HG03095 (cell line): ENCODE measurements around the gene TCF7L1.

Source experiments
- ATAC-seq: cut with Tn5 transposase; IDR thresholded peaks from one replicate; pipeline ENCODE4 v1.9.1; 2021; ENCODE audit warnings: moderate library complexity; ENCODE audit not compliant: unreplicated experiment

Gene TCF7L1

DNA sequence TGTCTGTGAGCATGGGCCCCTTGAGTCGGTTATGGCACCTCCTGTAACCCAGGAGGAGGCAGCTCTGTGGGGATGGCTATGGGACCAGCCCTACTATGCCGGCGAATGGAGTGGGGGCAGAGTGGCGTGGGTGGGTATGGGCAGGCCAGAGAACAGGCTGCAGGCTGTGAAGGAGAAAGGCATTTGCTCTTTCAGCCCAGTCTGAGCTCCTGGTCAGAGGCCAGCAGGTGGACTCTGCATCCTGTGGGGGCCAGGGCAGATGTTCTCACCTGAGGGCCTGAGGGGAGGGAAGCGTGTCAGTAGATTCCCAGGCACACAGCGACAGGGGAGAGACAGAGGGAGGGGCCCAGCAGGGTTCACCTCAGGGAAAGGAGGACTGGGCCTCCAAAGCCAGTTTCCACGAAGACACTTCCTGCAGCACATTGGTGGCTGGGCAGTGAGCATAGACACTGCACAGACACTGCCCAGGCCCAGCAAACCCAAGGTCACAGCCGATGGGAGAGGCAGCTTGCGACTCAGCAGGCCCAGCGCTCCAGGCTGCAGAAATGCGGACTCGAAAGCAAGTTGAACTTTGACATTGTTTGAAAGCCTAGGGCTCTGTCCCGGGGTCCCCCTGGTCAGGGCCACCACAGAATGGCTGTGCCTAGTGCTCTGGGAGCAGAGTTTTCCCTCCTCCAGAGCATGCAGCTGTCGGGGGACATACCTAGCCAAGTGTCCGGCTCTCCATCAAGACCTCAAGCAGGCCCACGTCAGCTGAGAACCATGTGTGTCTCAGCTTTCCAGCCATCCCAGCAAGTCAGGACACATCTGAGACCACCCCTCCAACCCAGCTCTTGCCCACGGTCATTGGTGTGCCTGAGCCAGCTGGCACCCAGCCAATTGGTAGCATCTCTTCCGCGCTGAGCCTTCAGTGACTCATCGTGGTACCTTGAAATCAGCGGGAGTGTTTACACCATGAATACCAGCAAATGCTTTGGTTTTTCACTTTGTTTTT is 140.8 kb downstream of the TCF7L1 start:
- no peak for ATAC-seq

DNA sequence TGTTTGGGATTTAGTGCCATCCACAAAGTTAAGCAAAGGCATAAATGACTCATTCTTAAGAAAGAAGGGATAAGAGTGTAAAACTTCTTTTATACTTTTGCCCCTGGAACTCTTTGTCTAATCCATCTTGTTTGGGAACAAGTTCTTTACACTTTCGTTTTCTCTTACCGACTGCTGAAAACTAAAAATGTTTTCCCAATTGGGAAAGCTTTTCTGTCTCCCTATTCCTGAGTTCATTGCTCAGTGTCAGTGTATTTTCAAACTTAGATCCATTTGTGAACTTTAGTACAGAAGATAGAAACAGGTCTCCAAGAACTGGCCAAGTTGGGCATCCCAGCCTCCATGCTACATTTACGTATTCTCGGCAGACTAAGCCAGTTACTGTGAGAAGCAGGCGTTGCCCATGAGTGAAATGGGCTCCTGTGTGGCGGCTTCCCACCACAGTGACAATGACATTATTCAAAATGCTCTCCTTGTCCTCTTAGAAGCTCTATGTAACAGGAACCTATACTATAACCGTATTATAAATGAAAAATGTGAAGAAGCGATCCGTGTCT is 142.9 kb downstream of the TCF7L1 start:
- no peak for ATAC-seq

DNA sequence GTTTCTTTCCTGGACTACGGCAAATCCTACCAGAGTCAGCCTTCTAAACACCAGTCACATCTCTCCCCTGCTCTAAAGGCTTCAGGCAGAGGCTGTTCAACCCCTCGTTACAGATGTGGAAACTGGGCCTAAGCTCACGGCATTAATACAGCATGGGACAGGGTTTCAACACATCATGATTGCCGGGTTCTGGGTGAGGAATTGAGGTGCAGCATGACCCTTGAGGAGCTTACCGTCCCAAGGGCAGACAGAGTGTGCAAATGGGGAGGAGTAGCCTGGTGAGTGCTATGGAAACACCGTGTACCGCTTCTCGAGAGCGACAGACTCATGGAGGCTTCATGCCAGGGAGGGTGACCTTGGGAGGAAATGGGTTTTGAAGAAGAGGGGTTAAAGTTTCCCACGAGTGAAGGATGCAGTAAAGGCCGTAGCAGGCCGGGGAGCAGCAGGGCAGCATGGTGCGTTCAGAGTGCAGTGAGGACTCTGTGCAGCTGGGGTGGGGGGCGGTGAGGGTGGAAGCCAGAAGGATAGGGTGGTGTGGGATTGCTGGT is 143.5 kb downstream of the TCF7L1 start:
- no peak for ATAC-seq

DNA sequence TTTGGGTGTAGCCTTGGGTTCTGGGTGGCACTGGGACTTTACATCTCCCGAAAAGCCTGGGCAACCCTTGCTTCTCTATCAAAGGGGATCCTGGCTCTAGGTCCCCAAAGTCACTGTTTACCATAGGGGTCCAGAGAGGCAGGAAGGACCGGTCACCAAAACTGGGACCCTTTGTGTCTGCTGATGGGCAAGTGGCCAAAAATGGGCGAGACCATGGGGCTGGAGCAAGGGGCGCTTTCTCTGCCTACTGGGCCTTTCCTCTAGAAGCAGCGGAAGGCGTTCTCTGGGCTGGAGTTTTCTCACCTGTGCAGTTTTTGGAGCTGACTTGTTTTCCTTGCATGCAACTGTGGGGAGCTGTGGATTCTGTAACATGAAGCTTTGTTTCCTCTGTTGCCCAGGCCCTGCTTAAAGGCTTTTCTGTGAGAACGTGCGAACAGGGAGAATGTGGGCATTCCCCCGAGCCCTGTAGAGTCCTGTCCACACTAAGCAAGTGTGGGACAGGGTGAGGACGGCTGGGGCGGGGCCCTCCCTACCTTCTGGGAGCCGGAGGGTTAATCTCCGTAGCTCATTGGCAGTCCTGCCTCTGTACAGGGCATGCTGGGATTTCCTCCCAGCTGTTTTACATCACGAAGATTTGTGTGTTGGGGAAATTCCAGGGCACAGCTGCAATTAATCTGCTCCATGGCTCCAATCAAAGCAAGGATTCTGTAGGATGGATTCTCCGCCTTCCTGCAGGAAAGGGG is 144.4 kb downstream of the TCF7L1 start:
- no peak for ATAC-seq

DNA sequence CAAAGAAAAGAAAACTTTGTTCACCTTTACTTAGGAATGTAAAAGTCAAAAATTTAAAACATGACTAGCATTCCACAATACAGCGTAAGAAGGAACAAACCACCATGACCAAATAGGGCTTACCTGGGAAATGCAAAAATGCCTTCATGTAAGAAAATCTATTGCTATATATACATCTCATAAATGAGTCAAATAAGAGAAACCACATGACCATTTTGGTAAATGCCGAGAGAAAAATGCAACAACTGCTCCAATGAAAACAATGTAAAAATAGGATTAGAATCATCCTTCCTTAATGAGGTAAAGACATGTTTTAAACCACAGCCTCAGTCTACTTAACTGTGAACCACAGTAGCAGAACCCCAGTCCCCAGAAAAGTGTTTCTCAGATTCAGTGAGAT is 145.2 kb downstream of the TCF7L1 start:
- no peak for ATAC-seq

DNA sequence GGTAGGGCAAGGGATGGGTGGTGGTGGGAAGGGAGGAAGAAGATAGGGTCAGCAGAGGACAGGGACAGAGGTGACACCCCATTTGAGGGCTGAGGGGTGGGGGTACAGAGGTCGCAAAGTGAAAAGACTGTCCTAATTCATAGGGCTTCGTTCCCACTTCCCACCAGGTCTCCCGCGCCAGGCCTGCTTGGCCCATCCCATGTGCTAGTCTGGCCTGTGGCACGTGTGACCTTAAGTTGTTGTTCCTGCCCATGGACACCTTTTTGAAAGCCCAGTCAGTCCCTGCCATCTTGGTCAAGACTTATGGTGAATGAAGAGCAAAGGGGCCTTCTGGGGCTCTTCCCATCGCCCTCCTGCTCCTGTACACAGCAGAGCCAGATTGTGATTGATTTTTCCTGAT is 148.4 kb downstream of the TCF7L1 start:
- no peak for ATAC-seq

DNA sequence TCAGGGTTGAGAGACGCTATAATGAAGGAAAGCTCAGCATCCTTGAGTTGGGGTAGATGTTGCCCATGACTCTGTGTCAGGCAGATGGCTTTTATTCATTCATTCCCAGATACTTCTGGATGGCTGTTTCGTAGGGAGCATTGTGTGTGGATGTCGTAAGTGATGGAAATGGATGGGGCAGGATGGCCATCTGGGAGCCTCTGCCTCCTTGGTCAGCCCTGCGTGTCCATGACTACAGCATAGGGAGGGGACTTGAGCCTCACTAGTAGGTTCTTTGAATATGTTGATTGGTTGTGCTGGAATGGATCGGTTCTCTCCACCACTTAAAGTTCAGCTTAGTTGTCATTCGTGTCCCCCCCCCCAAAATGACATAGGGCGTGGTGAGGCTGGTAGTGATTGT is 149.7 kb downstream of the TCF7L1 start:
- no peak for ATAC-seq

DNA sequence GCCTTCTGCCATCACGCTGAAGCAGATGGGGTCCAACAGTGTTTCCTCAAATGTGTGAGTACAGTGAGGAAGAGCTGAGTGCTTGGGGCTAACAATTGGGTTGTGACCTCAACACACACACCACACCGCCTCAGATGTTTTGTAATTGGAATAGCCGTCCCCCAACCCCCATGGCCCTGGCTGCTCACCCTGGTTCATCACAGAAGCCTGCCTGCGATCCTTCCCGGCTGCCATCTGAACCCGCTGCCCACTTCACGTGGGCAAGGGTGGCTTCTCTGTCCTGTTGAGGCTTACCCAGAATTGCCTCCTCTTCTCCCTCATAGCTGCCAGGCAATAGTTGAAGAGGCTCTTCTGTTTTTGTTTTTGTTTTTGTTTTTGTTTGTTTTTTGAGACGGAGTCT is 150.4 kb downstream of the TCF7L1 start:
- no peak for ATAC-seq

DNA sequence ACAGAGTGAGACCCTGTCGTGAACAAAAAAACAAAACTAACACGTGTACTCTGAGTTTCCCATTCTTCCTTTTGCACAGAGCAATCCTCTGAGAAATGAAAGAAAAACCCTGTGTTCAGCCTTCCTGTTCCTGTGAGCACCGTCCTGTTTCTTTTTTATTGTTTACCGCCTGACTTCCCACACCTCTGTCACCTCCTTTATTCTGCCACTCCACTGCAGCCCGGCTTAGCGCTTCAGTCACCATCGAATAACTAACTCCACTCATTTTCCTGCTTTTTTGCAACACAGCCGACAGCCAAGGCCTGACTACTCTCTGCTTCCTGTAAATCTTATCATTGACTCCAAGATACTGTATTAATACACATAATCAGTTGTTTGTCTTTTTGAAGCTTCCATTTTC is 153.7 kb downstream of the TCF7L1 start:
- no peak for ATAC-seq

DNA sequence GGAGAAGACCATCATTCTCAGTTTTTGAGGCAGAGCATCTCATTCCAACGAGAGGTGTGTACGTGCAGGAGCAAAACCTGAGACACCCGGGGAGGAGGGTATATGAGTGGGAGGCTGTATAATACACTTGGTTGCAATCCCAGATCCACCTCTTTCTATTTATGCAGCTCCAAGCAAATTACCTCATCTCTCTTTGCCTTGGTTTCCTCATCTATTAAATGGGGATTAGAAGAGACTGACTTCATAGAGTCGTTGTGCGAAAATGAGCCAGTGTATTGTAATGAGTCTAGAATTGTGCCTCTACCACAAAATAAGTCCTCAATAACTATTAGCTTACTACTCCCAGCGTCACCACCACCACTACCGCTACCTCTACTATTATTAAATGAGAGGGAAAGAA is 154.5 kb downstream of the TCF7L1 start:
- ATAC-seq: no peak

DNA sequence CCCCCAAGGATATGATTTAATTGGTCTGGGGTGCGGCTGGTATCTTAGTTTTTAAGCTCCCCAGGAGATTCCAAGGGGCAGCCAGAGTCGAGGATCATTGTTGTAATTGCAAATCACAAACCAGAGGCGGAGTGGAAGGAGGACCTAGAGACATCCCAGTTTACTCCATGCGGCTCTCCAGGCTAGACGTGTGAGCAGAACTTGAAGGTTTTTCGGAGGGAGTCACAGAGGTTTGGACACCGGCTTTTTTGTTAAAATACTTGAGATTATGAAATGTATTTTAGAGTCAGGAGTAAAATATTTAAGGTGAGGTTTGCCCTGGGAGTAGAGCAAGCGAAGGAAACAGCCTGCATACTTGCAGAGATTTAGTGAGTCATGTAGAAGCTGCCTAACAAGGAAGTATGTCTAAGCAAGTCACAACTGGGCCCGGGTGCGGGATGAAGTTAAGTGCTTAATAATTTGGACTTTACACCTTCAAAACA is 155.1 kb downstream of the TCF7L1 start:
- ATAC-seq: no peak

DNA sequence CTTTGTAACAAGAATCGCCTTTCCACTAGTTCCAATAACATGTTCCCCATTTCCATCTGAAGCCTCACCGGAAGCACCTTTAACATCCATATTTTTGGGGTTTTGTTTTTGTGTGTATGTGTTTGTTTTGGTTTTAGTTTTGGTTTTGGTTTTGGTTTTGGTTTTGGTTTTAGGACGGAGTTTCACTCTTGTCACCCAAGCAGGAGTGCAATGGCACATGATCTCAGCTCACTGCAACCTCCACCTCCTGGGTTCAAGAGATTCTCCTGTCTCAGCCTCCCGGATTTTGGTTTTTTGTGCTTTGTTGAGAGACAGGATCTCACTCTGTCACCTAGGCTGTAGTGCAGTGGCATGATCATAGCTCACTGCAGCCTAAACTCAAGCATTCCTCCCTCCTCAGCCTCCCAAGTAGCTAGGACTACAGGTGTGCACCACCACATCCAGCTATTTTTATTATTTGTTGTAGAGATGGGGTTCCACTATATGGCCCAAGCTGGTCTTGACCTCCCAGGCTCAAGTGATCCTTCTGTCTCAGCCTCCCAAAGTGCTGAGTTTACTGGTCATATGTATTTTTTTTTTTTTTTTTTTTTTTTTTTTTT is 158.3 kb downstream of the TCF7L1 start:
- ATAC-seq: no peak

DNA sequence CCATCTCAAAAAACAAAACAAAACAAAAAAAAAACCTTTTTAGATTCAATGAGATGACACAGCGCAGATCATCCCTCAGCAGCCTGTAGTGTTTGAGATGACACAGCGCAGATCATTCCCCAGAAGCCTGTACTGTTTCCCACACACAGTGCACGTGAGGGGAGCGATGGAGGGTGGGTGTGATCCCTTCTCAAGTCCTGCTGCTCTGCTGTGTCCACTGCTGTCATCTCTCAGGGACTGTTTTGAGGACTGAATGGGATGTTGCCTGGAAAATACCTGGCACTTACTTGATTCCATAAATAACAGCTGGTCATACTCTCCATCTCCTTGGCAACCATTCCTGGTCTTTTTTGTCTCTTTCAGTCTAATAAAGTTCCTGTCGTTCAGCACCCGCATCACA is 168.9 kb downstream of the TCF7L1 start:
- ATAC-seq: no peak

DNA sequence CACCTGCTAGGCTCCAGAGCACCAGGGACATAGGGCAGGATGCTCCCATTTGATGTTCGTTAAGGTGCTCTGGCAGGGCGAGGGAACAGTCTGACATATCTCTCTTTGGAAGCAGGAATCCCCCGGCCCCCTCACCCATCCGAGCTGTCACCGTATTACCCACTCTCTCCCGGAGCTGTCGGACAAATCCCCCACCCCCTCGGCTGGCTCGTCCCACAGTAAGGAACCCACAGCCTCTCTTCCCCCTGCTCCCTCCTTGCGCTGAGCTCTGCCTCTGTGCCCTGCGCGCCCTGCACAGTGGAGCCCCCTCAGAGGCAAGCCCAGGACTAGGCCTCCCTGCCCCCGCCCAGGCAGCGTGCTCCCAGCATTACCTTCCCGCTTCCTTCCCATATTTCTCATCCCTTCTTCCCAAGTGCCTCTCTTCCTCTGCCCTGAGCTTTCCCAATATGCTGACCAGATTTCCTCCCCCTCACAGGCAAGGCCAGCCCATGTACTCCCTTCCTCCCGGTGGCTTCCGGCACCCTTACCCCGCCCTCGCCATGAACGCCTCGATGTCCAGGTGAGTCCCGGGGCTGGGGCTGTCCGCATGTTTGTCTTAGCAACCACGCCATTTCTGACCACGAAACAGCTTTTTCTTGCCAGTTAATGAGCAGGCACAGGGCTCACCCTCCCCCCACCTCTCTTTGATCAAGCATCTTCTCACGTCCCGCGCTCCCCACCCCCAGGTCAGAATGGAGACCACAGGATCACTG is 170.8 kb downstream of the TCF7L1 start:
- ATAC-seq: no peak

DNA sequence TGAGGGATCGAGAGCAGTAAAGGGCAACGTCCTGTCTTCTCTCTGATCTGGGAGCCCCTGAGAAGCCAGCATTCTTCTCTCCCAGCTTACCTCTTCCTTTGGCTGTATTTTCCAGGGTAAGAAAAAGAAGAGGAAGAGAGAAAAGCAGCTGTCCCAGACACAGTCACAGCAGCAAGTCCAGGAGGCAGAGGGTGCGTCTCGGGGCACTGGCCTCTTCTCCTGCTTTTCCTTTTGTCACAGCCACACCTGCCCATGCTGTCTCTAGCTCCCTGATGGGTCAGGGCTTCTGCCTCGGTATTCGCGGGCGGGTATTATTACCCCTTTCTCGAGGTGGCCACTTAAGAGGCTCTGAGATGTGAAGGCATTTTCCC is 174.3 kb downstream of the TCF7L1 start:
- no peak for ATAC-seq

DNA sequence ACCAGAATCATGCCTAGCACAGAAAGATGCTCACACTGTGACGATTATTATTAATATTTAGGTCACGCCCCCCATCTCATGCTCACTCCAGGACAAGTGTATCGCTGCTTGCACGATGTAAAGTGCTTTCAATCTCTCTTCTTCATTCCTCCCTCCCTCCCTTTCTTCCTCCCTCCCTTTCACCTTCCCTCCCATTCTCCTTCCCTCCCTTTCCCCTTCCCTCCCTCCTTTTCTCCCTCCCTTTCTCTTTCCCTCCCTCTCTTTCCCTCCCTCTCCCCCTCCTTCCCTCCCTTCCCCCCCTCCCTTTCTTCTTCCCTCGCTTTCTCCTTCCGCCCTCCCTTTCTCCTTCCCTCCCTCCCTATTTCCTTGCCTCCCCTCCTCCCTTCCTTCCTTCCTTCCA is 175.0 kb downstream of the TCF7L1 start:
- ATAC-seq: no peak

DNA sequence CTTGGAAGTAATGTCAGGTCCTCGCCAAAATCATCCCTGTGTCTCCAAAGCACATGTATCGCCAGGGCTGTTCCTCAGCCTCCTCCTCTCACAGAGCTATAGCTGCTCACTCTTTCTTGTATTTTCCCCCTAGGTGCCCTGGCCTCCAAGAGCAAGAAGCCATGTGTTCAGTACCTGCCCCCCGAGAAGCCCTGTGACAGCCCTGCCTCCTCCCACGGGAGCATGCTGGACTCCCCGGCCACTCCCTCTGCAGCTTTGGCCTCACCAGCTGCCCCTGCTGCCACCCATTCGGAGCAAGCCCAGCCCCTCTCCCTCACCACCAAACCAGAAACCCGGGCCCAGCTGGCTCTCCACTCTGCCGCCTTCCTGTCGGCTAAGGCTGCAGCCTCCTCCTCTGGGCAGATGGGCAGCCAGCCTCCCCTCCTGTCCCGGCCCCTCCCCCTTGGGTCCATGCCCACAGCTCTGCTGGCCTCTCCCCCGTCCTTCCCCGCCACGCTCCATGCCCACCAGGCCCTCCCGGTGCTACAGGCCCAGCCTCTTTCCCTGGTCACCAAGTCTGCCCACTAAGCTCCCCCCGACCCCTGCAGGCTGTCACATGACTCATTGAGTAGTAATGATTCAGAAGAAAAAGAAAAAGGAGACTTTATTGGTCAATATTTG is 175.8 kb downstream of the TCF7L1 start:
- ATAC-seq: no peak

DNA sequence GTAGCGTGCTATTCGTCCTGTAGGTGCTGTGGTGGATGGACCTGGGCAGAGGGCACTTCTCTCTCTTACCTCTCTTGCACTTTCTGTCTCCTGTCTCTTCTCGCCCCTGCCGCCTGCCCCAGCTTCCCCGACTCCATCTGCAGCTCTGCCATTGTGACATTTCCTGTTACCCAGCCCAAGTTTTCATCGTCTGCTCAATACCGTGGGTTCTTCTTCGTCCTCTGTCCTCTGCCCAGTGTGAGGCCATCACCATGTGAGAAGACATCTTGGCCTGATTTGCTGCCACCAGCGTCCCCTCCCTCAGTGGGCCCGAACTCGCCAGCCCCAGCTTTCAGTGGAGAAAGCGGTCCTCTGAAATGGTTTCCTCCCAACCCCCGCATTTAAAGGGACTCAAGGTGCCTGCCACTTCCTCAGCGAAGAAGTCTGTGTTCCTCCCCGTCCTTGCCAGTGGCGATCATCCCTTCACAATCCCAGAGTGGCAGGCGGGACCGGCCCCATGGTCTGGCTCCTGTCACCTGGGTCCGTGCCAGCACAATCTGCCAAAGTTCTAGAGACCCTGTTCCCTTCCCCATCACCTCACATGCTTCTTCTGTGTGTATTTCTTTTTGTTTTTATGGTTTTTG is 176.6 kb downstream of the TCF7L1 start:
- peak; percentile 19 for ATAC-seq

DNA sequence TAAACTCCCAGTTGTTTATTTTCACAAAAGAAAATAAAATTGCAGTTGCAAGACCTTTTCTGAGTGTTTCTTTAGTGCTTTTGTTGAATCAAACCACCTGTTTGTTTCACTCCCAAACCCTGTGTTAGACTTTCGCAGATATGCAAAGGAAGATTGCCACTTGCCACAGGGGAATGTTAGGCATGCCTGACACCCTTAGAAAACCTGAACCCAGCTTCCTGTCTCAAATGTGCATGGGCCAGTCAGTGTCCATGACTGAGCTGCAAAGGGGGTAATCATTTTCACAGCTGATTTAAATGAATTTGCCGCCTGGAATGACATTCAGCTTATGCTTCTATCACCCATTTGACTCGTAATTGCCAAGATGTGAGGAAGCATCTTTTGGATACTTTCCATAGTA is 177.1 kb downstream of the TCF7L1 start:
- ATAC-seq: peak; percentile 54
